ENCODE data around the gene ABCA2. TPM values are rescaled to one million over a fixed set of nuclear protein-coding genes. Genes with fewer than 3 reads are reported as not detected.

The ABCA2 gene
- total RNA-seq, 1 donor from 2014 or later = 16.2 TPM

DNA sequence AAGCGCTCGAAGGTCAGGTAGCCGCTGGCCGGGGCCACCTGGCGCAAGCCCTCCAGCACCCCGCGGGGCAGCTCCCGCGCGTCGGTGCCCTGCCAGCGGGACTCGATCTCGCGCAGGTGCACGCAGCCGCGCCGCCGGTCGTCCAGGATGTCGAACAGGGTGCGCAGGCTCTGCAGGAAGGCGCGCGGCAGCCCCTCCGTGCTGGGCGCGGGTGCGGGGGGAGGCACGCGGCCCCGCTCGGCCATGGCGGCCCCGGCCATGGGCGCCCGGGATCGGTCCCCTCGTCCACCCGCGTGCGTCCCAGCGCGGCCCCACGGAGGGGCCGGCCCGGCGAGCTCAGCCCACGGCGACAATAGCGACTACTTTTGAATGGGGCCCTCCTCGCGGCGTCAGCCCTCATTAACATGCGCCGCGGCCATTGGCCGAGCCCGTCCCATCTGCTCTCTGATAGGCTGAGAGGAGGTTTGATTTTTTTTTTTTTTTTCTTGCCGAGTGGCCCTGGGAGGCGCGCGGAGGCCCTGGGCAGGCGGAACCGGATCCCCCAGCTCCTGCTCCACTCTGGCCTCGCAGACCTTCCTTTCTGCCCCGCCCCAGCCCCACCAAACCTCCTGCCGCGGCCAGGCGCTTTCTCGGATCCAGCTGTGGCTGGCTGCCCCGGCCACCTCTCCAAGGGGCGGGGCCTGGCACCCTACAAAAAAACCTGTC is 42.3 kb upstream of the ABCA2 start, which contains the start of gene SAPCD2:
Gene SAPCD2, minus strand, starts transcription at position 357 of the 705 bp plus-strand sequence. Its CDS starts 97 bp downstream, at position 260.
- H3K79me2 ChIP-seq (ENCODE audit: insufficient read depth, low read length) = no peaks in the 10 kb centered on the region
- Mint-ChIP-seq H3K4me1 (ENCODE audit: low read depth, unreplicated experiment) (no peaks in the 10 kb centered on the region), H3K9me3 (ENCODE audit: unreplicated experiment) (no peaks in the 10 kb centered on the region), H3K36me3 (ENCODE audit: low read depth, unreplicated experiment) (peaks cover 3% of the 10 kb centered on the region), H3K27me3 (ENCODE audit: low read depth, unreplicated experiment) (peaks cover 26% of the 10 kb centered on the region), H3K27ac (ENCODE audit: unreplicated experiment) (no peak within 1 kb of the TSS), H3K4me3 (ENCODE audit: unreplicated experiment) (peak within 1 kb of the TSS; percentile 71)
- H3K27ac ChIP-seq (ENCODE audit: low read depth, low read length) = no peak within 1 kb of the TSS
- H3K9ac ChIP-seq (ENCODE audit: low read length) = peak within 1 kb of the TSS; percentile 27
- no peaks in the 10 kb centered on the region for H3K36me3 ChIP-seq (ENCODE audit: insufficient read depth, low read length)
- TF ChIP-seq EZH2 (IDR thresholded peaks at IDR 0.05; ENCODE audit: insufficient read depth, low read length) = no peak
- TF ChIP-seq, protein P1, sequence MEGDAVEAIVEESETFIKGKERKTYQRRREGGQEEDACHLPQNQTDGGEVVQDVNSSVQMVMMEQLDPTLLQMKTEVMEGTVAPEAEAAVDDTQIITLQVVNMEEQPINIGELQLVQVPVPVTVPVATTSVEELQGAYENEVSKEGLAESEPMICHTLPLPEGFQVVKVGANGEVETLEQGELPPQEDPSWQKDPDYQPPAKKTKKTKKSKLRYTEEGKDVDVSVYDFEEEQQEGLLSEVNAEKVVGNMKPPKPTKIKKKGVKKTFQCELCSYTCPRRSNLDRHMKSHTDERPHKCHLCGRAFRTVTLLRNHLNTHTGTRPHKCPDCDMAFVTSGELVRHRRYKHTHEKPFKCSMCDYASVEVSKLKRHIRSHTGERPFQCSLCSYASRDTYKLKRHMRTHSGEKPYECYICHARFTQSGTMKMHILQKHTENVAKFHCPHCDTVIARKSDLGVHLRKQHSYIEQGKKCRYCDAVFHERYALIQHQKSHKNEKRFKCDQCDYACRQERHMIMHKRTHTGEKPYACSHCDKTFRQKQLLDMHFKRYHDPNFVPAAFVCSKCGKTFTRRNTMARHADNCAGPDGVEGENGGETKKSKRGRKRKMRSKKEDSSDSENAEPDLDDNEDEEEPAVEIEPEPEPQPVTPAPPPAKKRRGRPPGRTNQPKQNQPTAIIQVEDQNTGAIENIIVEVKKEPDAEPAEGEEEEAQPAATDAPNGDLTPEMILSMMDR (IDR thresholded peaks at IDR 0.05; ENCODE audit: insufficient read depth, low read depth, low read length) = no peak
- H4K20me1 ChIP-seq (ENCODE audit: insufficient read depth, low read length) = peaks cover 14% of the 10 kb centered on the region
- H3K9me3 ChIP-seq (ENCODE audit: insufficient read depth, low read depth, low read length) = no peaks in the 10 kb centered on the region
- H2AFZ ChIP-seq (ENCODE audit: low read depth, low read length) = peak within 1 kb of the TSS; percentile 75
- H3K27me3 ChIP-seq (ENCODE audit: insufficient read depth, low read length) = no peaks in the 10 kb centered on the region
- FAIRE-seq = no peak
- H3K4me3 ChIP-seq (ENCODE audit: insufficient read depth, low read depth, low read length) = peak within 1 kb of the TSS; percentile 61
- peak within 1 kb of the TSS; percentile 86 for H3K4me2 ChIP-seq (ENCODE audit: low read length)
- DNase-seq (ENCODE audit: low read depth) = peak; percentile 73
- H3K4me1 ChIP-seq (ENCODE audit: insufficient read depth, low read length) = peaks cover 9% of the 10 kb centered on the region

DNA sequence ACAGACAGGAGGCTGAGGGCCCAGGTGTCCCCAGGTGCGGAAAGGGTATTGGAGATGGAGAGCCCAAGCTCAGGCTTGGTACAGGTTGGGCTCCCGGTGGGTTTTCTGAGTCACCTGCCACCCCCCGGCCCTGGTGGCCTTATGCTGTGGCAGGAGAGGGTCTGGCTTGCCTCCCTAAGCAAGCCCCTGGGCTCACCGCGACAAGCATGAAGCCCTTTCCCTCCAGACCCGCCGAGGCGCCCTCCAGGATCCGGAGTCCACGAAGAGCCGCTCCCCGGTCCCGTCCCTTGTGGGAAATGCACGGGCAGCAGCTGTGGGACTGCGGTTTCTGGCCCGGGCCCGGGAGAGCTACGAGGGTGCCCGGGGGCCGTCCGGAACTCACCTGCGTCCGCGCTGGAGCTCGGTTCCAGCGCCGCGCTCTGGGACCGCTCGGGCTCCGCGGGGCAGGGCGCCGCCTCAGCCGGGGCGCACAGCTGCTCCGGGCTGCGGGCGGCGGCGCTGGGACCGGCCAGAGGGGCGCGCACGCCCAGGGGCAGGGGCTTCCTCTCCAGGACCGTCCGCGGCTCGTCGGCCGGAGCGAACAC is 41.6 kb upstream of the ABCA2 start:
- no peak overlapping the region for H3K4me3 Mint-ChIP-seq (ENCODE audit: unreplicated experiment)
- no peaks in the 10 kb centered on the region for H3K9me3 ChIP-seq (ENCODE audit: insufficient read depth, low read depth, low read length)
- FAIRE-seq (no peak), DNase-seq (ENCODE audit: low read depth) (no peak)
- H3K27me3 ChIP-seq (ENCODE audit: insufficient read depth, low read length) = no peaks in the 10 kb centered on the region
- H4K20me1 ChIP-seq (ENCODE audit: insufficient read depth, low read length) = peaks cover 14% of the 10 kb centered on the region
- peaks cover 19% of the 10 kb centered on the region for H3K27me3 Mint-ChIP-seq (ENCODE audit: low read depth, unreplicated experiment)
- peak overlapping the region; percentile 86 for H3K4me2 ChIP-seq (ENCODE audit: low read length)
- no peaks in the 10 kb centered on the region for H3K79me2 ChIP-seq (ENCODE audit: insufficient read depth, low read length)
- H3K36me3 ChIP-seq (ENCODE audit: insufficient read depth, low read length) = no peaks in the 10 kb centered on the region
- H3K27ac Mint-ChIP-seq (ENCODE audit: unreplicated experiment) = no peak overlapping the region
- H3K4me1 Mint-ChIP-seq (ENCODE audit: low read depth, unreplicated experiment) = no peaks in the 10 kb centered on the region
- H3K9me3 Mint-ChIP-seq (ENCODE audit: unreplicated experiment) = no peaks in the 10 kb centered on the region
- H2AFZ ChIP-seq (ENCODE audit: low read depth, low read length) = no peak overlapping the region
- no peak overlapping the region for H3K9ac ChIP-seq (ENCODE audit: low read length)
- peak overlapping the region; percentile 61 for H3K4me3 ChIP-seq (ENCODE audit: insufficient read depth, low read depth, low read length)
- H3K4me1 ChIP-seq (ENCODE audit: insufficient read depth, low read length) = peaks cover 9% of the 10 kb centered on the region
- H3K36me3 Mint-ChIP-seq (ENCODE audit: low read depth, unreplicated experiment) = peaks cover 3% of the 10 kb centered on the region
- no peak for TF ChIP-seq EZH2 (IDR thresholded peaks at IDR 0.05; ENCODE audit: insufficient read depth, low read length)
- TF ChIP-seq, protein P1 (IDR thresholded peaks at IDR 0.05; ENCODE audit: insufficient read depth, low read depth, low read length) = no peak
- no peak overlapping the region for H3K27ac ChIP-seq (ENCODE audit: low read depth, low read length)
